GM12878 (cell line): ENCODE results near the gene RMDN3. TPM values are rescaled to one million over a fixed set of nuclear protein-coding genes. Genes with fewer than 3 reads are reported as not detected.

Source experiments
- ATAC-seq: fragments of 200-7000 bp; cut with Tn5 transposase; 3 replicates; pipeline ENCODE4 v1.9.1; 2020; ENCODE audit warnings: mild to moderate bottlenecking, moderate library complexity
- BruUV-seq: library from RNA; stranded (reverse); fragments of 400-500 nt; replicated peaks from 2 replicates; lab custom pipeline; 2021; lab: Mats Ljungman, UMichigan
- CTCF ChIA-PET: fragments of 300-600 bp; sonication (Branson Sonifier 250); formaldehyde crosslinking; extraction: SDS; loops from one replicate; lab custom pipeline; 2021; ENCODE audit warnings: inconsistent platforms; lab: Yijun Ruan, JAX
- POLR2A ChIA-PET: fragments of 350-600 bp; formaldehyde crosslinking; extraction: SDS; loops from one replicate; lab custom pipeline; 2021; ENCODE audit warnings: inconsistent platforms; lab: Charles Lee
- RAD21 ChIA-PET: fragments of 300-600 bp; sonication (Branson Sonifier 250); formaldehyde crosslinking; loops from one replicate; lab custom pipeline; 2023; ENCODE audit warnings: antibody characterized with exemption; ENCODE audit not compliant: unreplicated experiment; lab: Charles Lee
- SMC1A ChIA-PET: fragments of 300-600 bp; sonication (Branson Sonifier 250); formaldehyde crosslinking; loops from one replicate; lab custom pipeline; 2023; ENCODE audit not compliant: unreplicated experiment, uncharacterized antibody; lab: Charles Lee
- DNase-seq: peaks from one replicate; pipeline ENCODE4 v3.0.0-alpha.2; 2011; ENCODE audit warnings: low read depth, low spot score
- FAIRE-seq: peaks from 3 replicates; lab custom pipeline; 2011; peaks lifted over from hg19 to GRCh38; lab: Jason Lieb, UNC
- H2AFZ ChIP-seq: 2 replicates; pipeline ENCODE4 v1.6.0; 2011; ENCODE audit warnings: low read depth, low read length, control low read depth; ENCODE audit not compliant: control insufficient read depth
- H3K27ac ChIP-seq: 2 replicates; pipeline ENCODE4 v1.5.1; 2011; ENCODE audit warnings: control low read depth; ENCODE audit not compliant: control insufficient read depth, insufficient read depth
- H3K27me3 ChIP-seq, 2 experiments: replicated peaks in 1 of 2; 2 replicates each; pipeline versions ENCODE4 v1.6.0 to v1.6.1; 2011; ENCODE audit warnings: low read length in 1 of 2; ENCODE audit not compliant: control insufficient read depth in 2 of 2, insufficient read depth in 2 of 2
- H3K36me3 ChIP-seq, 2 experiments: 2 replicates each; pipeline ENCODE4 v1.5.1; 2011; ENCODE audit warnings: low read length in 1 of 2; ENCODE audit not compliant: control insufficient read depth in 2 of 2, insufficient read depth in 2 of 2
- H3K4me1 ChIP-seq: 2 replicates; pipeline ENCODE4 v1.6.1; 2011; ENCODE audit warnings: mild to moderate bottlenecking, low read length, moderate library complexity, mixed read lengths; ENCODE audit not compliant: control insufficient read depth, insufficient read depth
- H3K4me2 ChIP-seq: 2 replicates; pipeline ENCODE4 v1.6.0; 2011; ENCODE audit warnings: control low read depth; ENCODE audit not compliant: control insufficient read depth, insufficient read depth
- H3K4me3 ChIP-seq: fragments of 200-600 bp; sonication (generic); 2 replicates; pipeline ENCODE4 v1.5.1; 2016
- H3K79me2 ChIP-seq: 2 replicates; pipeline ENCODE4 v1.6.0; 2011; ENCODE audit warnings: low read length; ENCODE audit not compliant: control insufficient read depth, insufficient read depth
- H3K9ac ChIP-seq: 2 replicates; pipeline ENCODE4 v1.8.0; 2011; ENCODE audit warnings: low read length, control low read depth, mixed read lengths; ENCODE audit not compliant: control insufficient read depth, insufficient read depth
- H3K9me3 ChIP-seq: replicated peaks from 3 replicates; pipeline ENCODE4 v1.5.1; 2011; ENCODE audit warnings: mild to moderate bottlenecking, low read length; ENCODE audit not compliant: control insufficient read depth, insufficient read depth
- H4K20me1 ChIP-seq: 2 replicates; pipeline ENCODE4 v1.6.0; 2011; ENCODE audit not compliant: control insufficient read depth, insufficient read depth
- FOXK2 ChIP-seq: fragments of 450-650 bp; IDR thresholded peaks from 2 replicates; pipeline ENCODE4 v1.6.1; 2017; ENCODE audit warnings: mild to moderate bottlenecking, moderate library complexity
- JUND ChIP-seq: IDR thresholded peaks from 2 replicates; pipeline ENCODE4 v1.6.1; 2012; ENCODE audit warnings: low read depth, mild to moderate bottlenecking, low read length, improper control_type of control experiment, moderate library complexity
- NFYB ChIP-seq: IDR thresholded peaks from 2 replicates; pipeline ENCODE4 v1.6.1; 2011; ENCODE audit warnings: low read depth, mild to moderate bottlenecking, low read length, improper control_type of control experiment, moderate library complexity; ENCODE audit not compliant: insufficient read depth
- ZBTB33 ChIP-seq: fragments of 450-650 bp; IDR thresholded peaks from 2 replicates; pipeline ENCODE4 v1.6.1; 2017; ENCODE audit warnings: mild to moderate bottlenecking
- WGBS: methylation state at CpG from one replicate; pipeline ENCODE4 v1.1.6; 2016; ENCODE audit warnings: low lambda C conversion rate; ENCODE audit not compliant: insufficient replicate concordance, insufficient coverage; ENCODE audit errors: missing lambda C conversion rate; 5-methylcytosine and 5-hydroxymethylcytosine counted together
- in situ Hi-C: fragments of 300-500 bp; cut with MboI; formaldehyde crosslinking; loops from 9 replicates; pipeline ENCODE4 v1.14.3; 2018; ENCODE audit warnings: mixed read lengths
- intact Hi-C: fragments of 100-400 bp; cut with micrococcal nuclease; formaldehyde crosslinking; loops from one replicate; pipeline ENCODE4 v1.14.2; 2022; ENCODE audit not compliant: unreplicated experiment
- polyA plus RNA-seq, 11 experiments: library from polyadenylated mRNA; depleted of rRNA in 4 of 11; unstranded in 6 of 11; stranded (reverse) in 5 of 11; fragments of >200 nt; fragmentation: Nextera tagmentation in 4 of 11; fragmentation: Illumina TruSeq in 1 of 11; extraction: Ambion mirVana in 4 of 11; extraction: Trizol in 1 of 11; gene quantifications; 1 replicate in 1 of 11; 2 replicates in 10 of 11; pipeline versions ENCODE4 v1.2.1 to v1.2.3, GENCODE V29; 2011 to 2016; ENCODE audit warnings: inconsistent platforms in 2 of 11, missing spikeins in 2 of 11, low read depth in 1 of 11
- total RNA-seq, 4 experiments: library from RNA; depleted of rRNA in 3 of 4; stranded (reverse); fragments of >200 nt in 3 of 4; fragmentation: Illumina TruSeq in 1 of 4; extraction: Trizol in 1 of 4; gene quantifications; 2 replicates each; pipeline versions ENCODE4 v1.2.1 to v1.2.3, GENCODE V29; 2013 to 2021

Gene RMDN3
- total and polyA plus RNA-seq, 10 of the 15 experiments (the other 5 are each of a cell fraction or from before 2014, with no cell fraction given): 5.7 to 44.4 (median 20.3) TPM

- no peak for TF ChIP-seq ZBTB33
Observed at GRCh38 chr15:40722934-40723333, 32.1 kb downstream of the RMDN3 start (continued).

GRCh38 chr15:40722354-40722753, 32.7 kb downstream of the RMDN3 start:
- no peaks in the 10 kb centered on the region for H4K20me1 ChIP-seq
- intact Hi-C loops: no loop called here
- H3K4me3 ChIP-seq: no peak overlapping the region
- H3K79me2 ChIP-seq: no peaks in the 10 kb centered on the region
- H3K9me3 ChIP-seq: no peaks in the 10 kb centered on the region
- ChIA-PET POLR2A (interaction anchor here (0.7 kb wide), 1 partner anchor 46 kb away, joined by 4 read pairs; no protein-coding TSS in a partner anchor), SMC1A (interaction anchor here (1.0 to 1.2 kb wide), 2 partner anchors 8 to 63 kb away, joined by 3 to 6 read pairs; no protein-coding TSS in a partner anchor)
- H3K4me1 ChIP-seq: no peaks in the 10 kb centered on the region
- H3K27me3 ChIP-seq: no peaks in the 10 kb centered on the region
- H3K9ac ChIP-seq: no peak overlapping the region
- H3K27ac ChIP-seq: no peak overlapping the region
- H3K4me2 ChIP-seq: no peak overlapping the region
- TF ChIP-seq JUND (no peak), NFYB (no peak), FOXK2 (no peak)
- TF ChIP-seq, all 136 proteins: peak for 0
- ChIA-PET RAD21 (interaction anchor here (1.1 to 1.3 kb wide), 2 partner anchors 14 to 202 kb away, joined by 3 read pairs; no protein-coding TSS in a partner anchor), CTCF (interaction anchor here (0.6 to 1.8 kb wide), 2 partner anchors 15 to 21 kb away, joined by 3 read pairs; no protein-coding TSS in a partner anchor)
- no peak for FAIRE-seq
- 100% methylated on average over 1 of the region's 4 CpGs for WGBS
- in situ Hi-C loops: no loop called here
- no peak for ATAC-seq
- no TSS peak for BruUV-seq
- DNase-seq: no peak
- Histone ChIP-seq H3K36me3 (peaks cover 0 to 1% of the 10 kb centered on the region in 2 experiments; a peak in 2 of 4 replicates), H2AFZ (no peak overlapping the region)
